ENCODE results near the gene CKB.

GRCh38 chr14:103526914-103527248 is 4.3 kb upstream of the CKB start:
- no peak for TF ChIP-seq EZH2 (IDR thresholded peaks at IDR 0.05; ENCODE audit: low read length)
- no peak for TF ChIP-seq CTCF (optimal IDR thresholded peaks at IDR 0.05 in 1 of 3, IDR thresholded peaks at IDR 0.05 in 1 of 3, conservative IDR thresholded peaks at IDR 0.05 in 1 of 3; ENCODE audit: extremely low read depth in 1 of 3, insufficient read depth in 2 of 3, low read length in 3 of 3)
